HG03103 (cell line): ENCODE results near the gene ATP6V0E1.
"Not testable (repeated sequence)": the region's sequence is repeated elsewhere in the genome, so short reads cannot be mapped to it uniquely, and the experiment has no call there.

Source experiments
- ATAC-seq: cut with Tn5 transposase; IDR thresholded peaks from one replicate; pipeline ENCODE4 v1.9.1; 2021; ENCODE audit warnings: low read depth; ENCODE audit not compliant: unreplicated experiment

The ATP6V0E1 gene

GRCh38 chr5:173062141-173062540 lies 78.6 kb downstream of the ATP6V0E1 start:
- no peak for ATAC-seq

GRCh38 chr5:173065155-173065554 lies 81.6 kb downstream of the ATP6V0E1 start:
- peak; percentile 54 for ATAC-seq

GRCh38 chr5:173069671-173070070 lies 86.1 kb downstream of the ATP6V0E1 start:
- no peak for ATAC-seq

- ATAC-seq = no peak
Observed at GRCh38 chr5:173075137-173075843, 91.7 kb downstream of the ATP6V0E1 start.

- ATAC-seq = no peak
Observed at GRCh38 chr5:173075970-173076369, 92.4 kb downstream of the ATP6V0E1 start.

GRCh38 chr5:173076471-173076870 lies 92.9 kb downstream of the ATP6V0E1 start:
- ATAC-seq = not testable (repeated sequence)

- no peak for ATAC-seq
Observed at GRCh38 chr5:173078878-173079277, 95.3 kb downstream of the ATP6V0E1 start.
